ENCODE data around the gene DENND5A. TPM values are rescaled to one million over a fixed set of nuclear protein-coding genes. Genes with fewer than 3 reads are reported as not detected.

The DENND5A gene
- total and polyA plus RNA-seq, 2 donors (not counting 1 experiment from before 2014, with no cell fraction given): 41.3 to 66.5 TPM

GRCh38 chr11:9232482-9232881 is 32.7 kb downstream of the DENND5A start:
- H3K4me3 ChIP-seq (ENCODE audit: control extremely low read depth in 1 of 5, extremely low read depth in 1 of 5, insufficient read depth in 1 of 5, low read depth in 2 of 5, low read length in 4 of 5): no peak overlapping the region
- peaks cover 0 to 6% (median 0%) of the 10 kb centered on the region in 3 donors for H3K9me3 ChIP-seq (ENCODE audit: control extremely low read depth in 1 of 3, control insufficient read depth in 2 of 3, insufficient read depth in 1 of 3, low read length in 2 of 3)
- Mint-ChIP-seq H3K27ac (no peak overlapping the region), H3K4me3 (no peak overlapping the region), H3K27me3 (no peaks in the 10 kb centered on the region), H3K4me1 (peaks cover 23% of the 10 kb centered on the region), H3K9me3 (ENCODE audit: insufficient read depth) (no peaks in the 10 kb centered on the region)
- ATAC-seq (ENCODE audit: low read depth): no peak
- H2AFZ ChIP-seq (ENCODE audit: insufficient read depth, low read depth, low read length, poor library complexity, severe bottlenecking): no peak overlapping the region
- no peaks in the 10 kb centered on the region for H3K36me3 ChIP-seq (replicated peaks in 1 of 2; ENCODE audit: control extremely low read depth in 1 of 2, control insufficient read depth in 1 of 2, extremely low read depth in 1 of 2, insufficient read depth in 2 of 2, low read length in 1 of 2)
- H3K79me2 ChIP-seq (ENCODE audit: control insufficient read depth, insufficient read depth, low read length): peaks cover 66% of the 10 kb centered on the region
- no peak overlapping the region for H3K9ac ChIP-seq (ENCODE audit: low read length)
- whole genome bisulfite sequencing (ENCODE audit: insufficient coverage): no CpG with 5 or more reads among the region's 3 CpGs
- TF ChIP-seq CTCF (IDR thresholded peaks at IDR 0.05) (no peak), EZH2 (IDR thresholded peaks at IDR 0.05; ENCODE audit: borderline replicate concordance, insufficient read depth, low read depth, low read length, poor library complexity, severe bottlenecking) (no peak)
- no peak for DNase-seq
- no peaks in the 10 kb centered on the region for H3K27me3 ChIP-seq (replicated peaks in 1 of 4; ENCODE audit: control extremely low read depth in 1 of 4, control insufficient read depth in 3 of 4, insufficient read depth in 4 of 4, low read length in 3 of 4)
- no peak overlapping the region for H3K27ac ChIP-seq (ENCODE audit: low read length in 2 of 2)
- no peaks in the 10 kb centered on the region for H4K20me1 ChIP-seq (ENCODE audit: control insufficient read depth, insufficient read depth, low read length, poor library complexity, severe bottlenecking)
- ChIA-PET CTCF (no interaction called here), POLR2A (no interaction called here)
- intact Hi-C loops (cut with micrococcal nuclease): no loop called here
- peak overlapping the region; percentile 72 for H3K4me2 ChIP-seq (replicated peaks; ENCODE audit: low read depth, low read length, poor library complexity, severe bottlenecking)
- H3K4me1 ChIP-seq (ENCODE audit: control insufficient read depth in 2 of 2, insufficient read depth in 2 of 2, low read length in 2 of 2): peaks cover 7 to 15% of the 10 kb centered on the region in 2 donors

- H3K4me1 ChIP-seq (ENCODE audit: control insufficient read depth in 2 of 2, insufficient read depth in 2 of 2, low read length in 2 of 2): peaks cover 7 to 15% of the 10 kb centered on the region in 2 donors
- peak overlapping the region; percentile 69 for H2AFZ ChIP-seq (ENCODE audit: insufficient read depth, low read depth, low read length, poor library complexity, severe bottlenecking)
- H3K27me3 ChIP-seq (replicated peaks in 1 of 4; ENCODE audit: control extremely low read depth in 1 of 4, control insufficient read depth in 3 of 4, insufficient read depth in 4 of 4, low read length in 3 of 4): no peaks in the 10 kb centered on the region
- WGBS (ENCODE audit: insufficient coverage): no CpG with 5 or more reads among the region's 1 CpG
- no peaks in the 10 kb centered on the region for H3K36me3 ChIP-seq (replicated peaks in 1 of 2; ENCODE audit: control extremely low read depth in 1 of 2, control insufficient read depth in 1 of 2, extremely low read depth in 1 of 2, insufficient read depth in 2 of 2, low read length in 1 of 2)
- peaks cover 0 to 6% (median 0%) of the 10 kb centered on the region in 3 donors for H3K9me3 ChIP-seq (ENCODE audit: control extremely low read depth in 1 of 3, control insufficient read depth in 2 of 3, insufficient read depth in 1 of 3, low read length in 2 of 3)
- H3K27ac Mint-ChIP-seq: peak overlapping the region; percentile 51
- H3K4me2 ChIP-seq (replicated peaks; ENCODE audit: low read depth, low read length, poor library complexity, severe bottlenecking): peak overlapping the region; percentile 72
- POLR2A ChIA-PET: interaction anchor here (0.5 to 0.8 kb wide), 3 partner anchors 10 to 112 kb away, joined by 3 to 5 read pairs (median 5); no protein-coding TSS in a partner anchor
- H3K4me1 Mint-ChIP-seq: peaks cover 24% of the 10 kb centered on the region
- CTCF ChIA-PET: no interaction called here
- no peak for TF ChIP-seq EZH2 (IDR thresholded peaks at IDR 0.05; ENCODE audit: borderline replicate concordance, insufficient read depth, low read depth, low read length, poor library complexity, severe bottlenecking)
- TF ChIP-seq CTCF (IDR thresholded peaks at IDR 0.05): no peak
- H3K27ac ChIP-seq (ENCODE audit: low read length in 2 of 2): peak overlapping the region in 1 of 2 donors; percentile 53
- no peaks in the 10 kb centered on the region for H4K20me1 ChIP-seq (ENCODE audit: control insufficient read depth, insufficient read depth, low read length, poor library complexity, severe bottlenecking)
- peak overlapping the region; percentile 52 for H3K9ac ChIP-seq (ENCODE audit: low read length)
- H3K27me3 Mint-ChIP-seq: no peaks in the 10 kb centered on the region
- peak; percentile 77 for ATAC-seq (ENCODE audit: low read depth)
- no peaks in the 10 kb centered on the region for H3K9me3 Mint-ChIP-seq (ENCODE audit: insufficient read depth)
- peak; percentile 64 for DNase-seq
- H3K4me3 ChIP-seq (ENCODE audit: control extremely low read depth in 1 of 5, extremely low read depth in 1 of 5, insufficient read depth in 1 of 5, low read depth in 2 of 5, low read length in 4 of 5): peak overlapping the region in 4 of 5 experiments; percentile 16 to 59 (median 38)
- peaks cover 67% of the 10 kb centered on the region for H3K79me2 ChIP-seq (ENCODE audit: control insufficient read depth, insufficient read depth, low read length)
- intact Hi-C loops (cut with micrococcal nuclease): no loop called here
- peak overlapping the region; percentile 64 for H3K4me3 Mint-ChIP-seq
These were observed 33.3 kb downstream of the DENND5A start for GRCh38 chr11:9231848-9232177.
